DLD1 (cell line): ENCODE data around the gene HOXB4.

Experiments used
- in situ Hi-C: cut with HindIII; loops from 2 replicates; pipeline ENCODE4 v1.10.0; 2017; ENCODE audit warnings: low sequenced_read_pairs

Gene HOXB4

GRCh38 chr17:48590607-48591161, 12.5 kb upstream of the HOXB4 start:
- in situ Hi-C loops = no loop called here

DNA sequence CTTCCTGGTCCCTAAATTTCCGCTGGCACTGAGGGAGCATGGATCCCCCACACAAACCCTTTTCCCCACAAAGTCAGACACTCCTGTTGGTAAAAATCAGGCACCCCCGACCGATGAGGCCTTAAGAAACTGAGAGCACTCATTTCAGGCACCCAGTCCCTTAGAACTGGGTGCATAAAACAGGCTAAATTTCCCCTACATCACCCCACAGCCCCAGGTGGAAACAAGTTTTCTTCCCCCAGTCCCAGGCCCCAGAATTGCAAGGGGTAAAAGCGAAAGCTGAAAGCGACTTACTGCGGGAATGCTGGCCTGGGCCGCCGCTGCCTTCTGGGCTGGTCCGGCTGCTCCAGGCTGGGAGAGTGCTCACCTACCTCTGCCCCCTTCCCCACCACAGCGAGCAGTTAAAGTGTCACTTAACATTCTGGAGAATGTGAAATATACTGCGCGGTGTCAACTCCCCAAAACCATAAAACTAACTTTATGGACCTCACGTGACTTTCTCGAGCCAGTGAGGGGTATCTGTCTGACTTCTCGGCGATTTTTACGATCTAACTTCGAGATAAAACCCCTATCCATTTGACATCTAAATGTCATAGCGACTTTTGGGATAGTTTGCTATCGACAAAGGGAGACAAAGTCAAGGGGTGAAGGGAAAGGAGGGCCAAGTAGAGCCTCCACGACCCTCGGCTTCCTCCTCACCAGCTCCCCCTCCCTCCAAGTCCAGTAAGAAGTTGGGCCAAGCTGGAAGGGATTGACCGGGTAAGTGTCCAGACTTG, 11.9 kb upstream of the HOXB4 start, which contains the start of gene HOXB3:
HOXB3 (minus strand) TSS at position 411 of the 776 bp plus-strand sequence. CDS start 37,767 bp downstream, outside the sequence.
- in situ Hi-C loops = no loop called here

DNA sequence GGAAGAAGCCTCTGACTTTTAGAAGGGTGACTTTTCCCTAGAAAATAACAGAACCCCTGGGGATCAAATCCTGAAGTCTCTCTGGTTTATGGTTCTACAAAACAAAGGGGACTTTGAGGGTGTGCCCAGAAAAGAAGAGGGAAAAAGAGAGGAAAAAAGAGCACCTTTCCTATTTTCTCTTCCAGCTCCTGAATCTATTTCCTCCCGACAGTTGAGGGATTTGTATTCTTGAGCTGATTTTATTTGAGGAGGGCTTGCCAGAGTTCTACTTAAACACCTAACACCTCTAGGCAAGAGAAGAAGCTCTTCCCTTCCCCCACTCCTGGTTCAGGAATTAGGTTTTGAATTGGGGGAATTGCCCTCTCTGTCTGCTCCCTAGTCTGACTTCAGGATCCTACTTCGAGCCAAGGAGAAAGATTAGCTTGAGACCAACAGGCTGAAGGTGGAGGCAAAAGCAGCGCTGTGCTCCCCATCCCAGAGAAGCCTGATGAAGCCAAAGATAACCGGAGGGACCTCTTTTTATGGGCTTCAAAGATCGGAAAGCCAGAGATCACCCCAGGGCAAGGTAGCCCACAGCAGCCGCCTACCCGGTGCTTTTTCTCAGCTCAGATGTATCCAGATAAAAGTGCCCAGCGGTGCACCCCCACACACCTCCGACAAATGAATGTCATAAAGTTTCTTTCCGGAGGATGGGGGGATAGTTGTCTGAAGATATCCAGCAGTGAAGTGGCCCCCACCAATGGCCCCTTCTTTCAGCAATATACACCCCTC, 11.1 kb upstream of the HOXB4 start:
- in situ Hi-C loops = no loop called here

- in situ Hi-C loops = no loop called here
Measured at GRCh38 chr17:48588528-48588927, 10.4 kb upstream of the HOXB4 start.

DNA sequence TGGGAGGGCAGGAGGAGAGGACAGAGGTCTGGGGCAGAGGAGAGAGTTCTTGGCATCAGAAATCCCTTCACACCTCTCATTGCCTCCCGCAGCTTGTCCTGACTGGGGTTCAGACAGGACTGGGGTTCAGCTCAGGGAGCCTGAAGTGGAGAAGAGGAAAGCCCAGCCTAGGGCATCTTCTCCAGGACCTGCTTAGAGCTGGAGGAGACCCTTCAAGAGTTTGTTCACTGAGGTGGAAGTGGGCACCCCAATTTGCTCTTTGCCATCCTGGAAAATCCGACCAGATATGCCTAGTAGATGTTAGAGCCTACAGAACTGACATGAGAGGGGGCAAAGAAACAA, 9.9 kb upstream of the HOXB4 start:
- in situ Hi-C loops = no loop called here

GRCh38 chr17:48587276-48588073, 9.3 kb upstream of the HOXB4 start:
- in situ Hi-C loops = no loop called here

GRCh38 chr17:48586355-48587258, 8.5 kb upstream of the HOXB4 start:
- in situ Hi-C loops = no loop called here

DNA sequence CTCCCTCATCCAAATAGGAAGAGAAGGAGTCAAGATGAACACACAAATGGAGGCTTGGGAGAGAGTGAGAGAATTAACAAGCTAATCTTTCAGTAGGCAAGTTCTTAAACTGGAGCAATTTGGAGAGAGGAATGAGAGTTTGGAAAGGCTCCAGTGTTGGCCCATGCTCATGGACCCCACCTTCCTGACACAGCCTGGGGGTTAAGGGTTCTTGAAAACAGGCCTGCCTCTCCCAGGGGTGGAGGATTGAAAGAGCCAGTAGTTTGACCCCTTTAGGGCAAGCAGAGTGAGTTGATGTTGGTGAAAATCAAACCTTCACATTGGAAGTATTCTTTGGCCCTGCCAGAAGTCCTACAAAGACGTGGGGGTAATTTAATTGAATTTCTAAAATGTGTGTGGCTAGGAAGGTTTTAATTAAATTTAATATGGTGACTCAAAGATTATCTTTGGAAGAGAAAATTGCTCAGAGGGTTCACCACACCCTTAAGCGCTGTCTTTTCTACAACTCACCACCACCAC, 6.1 kb upstream of the HOXB4 start:
- in situ Hi-C loops = no loop called here

DNA sequence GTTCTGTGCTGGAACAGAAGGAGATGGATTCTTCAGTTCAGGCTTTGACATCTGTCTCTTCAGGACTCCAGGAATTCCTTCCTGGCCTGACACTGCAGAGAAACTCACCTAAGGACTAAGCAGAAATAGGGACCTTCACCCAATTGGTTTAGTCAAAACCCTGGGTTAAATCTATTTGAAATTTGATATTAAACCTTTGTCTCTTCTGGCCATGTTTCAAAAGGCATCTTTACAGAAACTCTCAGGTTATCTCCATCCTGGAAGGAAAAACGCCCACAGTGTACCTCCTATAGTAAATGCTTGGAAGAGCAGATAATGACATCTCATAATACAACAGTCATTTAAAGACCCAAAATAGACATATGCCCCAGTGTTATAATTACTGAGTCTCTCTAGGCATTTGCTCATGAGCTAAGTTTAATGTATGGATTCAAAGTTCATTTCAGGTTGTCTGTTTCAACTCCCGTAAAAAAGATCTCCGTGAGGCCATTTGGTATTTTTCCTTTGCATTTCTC, 5.6 kb upstream of the HOXB4 start:
- in situ Hi-C loops = no loop called here

GRCh38 chr17:48582750-48583069, 4.6 kb upstream of the HOXB4 start:
- in situ Hi-C loops = no loop called here

GRCh38 chr17:48579760-48580554, 1.8 kb upstream of the HOXB4 start:
- in situ Hi-C loops = no loop called here

GRCh38 chr17:48579471-48579759, 1.3 kb upstream of the HOXB4 start:
- in situ Hi-C loops = no loop called here

- in situ Hi-C loops = no loop called here
Measured at GRCh38 chr17:48578616-48579470, 693 bp upstream of the HOXB4 start.

DNA sequence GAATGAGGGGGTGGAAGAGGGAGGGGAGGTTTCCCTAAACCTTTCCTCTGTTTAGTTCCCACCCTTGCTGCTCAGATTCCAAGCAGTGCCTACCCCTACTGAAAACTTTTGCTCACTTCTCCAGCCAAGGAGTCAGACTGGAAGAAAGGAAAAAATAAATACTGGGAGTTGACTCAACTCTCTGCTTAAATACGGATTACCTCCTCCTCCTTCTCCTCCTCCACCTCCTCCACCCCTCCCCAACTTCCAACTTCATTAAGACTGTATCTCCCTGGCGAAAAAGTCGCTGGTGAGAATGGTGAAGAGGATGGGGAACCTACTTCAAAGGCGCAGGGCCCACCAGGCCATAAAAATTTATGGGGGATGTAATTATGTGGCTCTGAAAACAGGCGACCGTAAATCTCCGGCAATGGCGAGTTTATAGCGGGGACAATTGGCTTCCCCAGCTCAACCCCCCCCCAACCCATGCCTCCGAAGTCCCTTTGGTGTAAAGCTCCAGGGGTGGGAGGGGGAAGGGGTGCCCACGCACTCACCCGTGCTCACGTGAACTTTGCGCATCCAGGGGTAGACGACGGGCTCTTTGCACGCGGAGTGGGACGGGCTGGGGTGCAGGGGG, 712 bp downstream of the HOXB4 start:
- in situ Hi-C loops = no loop called here

DNA sequence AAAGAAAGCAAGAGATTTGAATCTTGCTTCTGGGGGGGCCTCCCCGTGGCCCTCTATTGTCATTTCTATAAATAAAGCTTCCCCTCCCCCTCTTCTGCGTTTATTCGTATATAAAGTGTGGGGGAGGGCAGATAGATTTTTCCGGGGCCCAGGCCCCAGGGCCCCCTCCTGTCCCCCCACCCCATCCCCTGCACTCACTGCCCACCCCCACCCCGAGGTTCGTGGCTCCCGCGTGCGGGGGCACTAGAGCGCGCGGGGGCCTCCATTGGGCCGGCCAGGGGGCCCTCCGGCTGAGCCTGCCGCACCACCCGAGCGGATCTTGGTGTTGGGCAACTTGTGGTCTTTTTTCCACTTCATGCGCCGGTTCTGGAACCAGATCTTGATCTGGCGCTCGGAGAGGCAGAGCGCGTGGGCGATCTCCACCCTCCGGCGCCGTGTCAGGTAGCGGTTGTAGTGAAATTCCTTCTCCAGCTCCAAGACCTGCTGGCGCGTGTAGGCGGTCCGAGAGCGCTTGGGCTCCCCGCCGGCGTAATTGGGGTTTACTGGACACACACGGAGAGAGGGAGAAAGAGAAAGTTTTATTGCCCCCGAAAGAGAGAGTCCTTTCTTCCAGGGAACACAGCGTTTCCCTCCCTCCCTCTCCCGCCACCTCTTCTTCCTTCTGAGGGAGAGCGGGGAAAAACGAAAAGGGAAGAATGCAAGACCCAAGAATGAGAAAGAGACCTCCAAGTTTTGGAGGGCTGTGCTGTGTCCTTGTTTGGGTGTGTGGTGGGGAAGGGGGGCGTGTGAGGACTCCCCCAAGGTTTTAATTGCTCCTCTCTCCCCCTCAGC, 1.5 kb downstream of the HOXB4 start:
- in situ Hi-C loops = no loop called here

- in situ Hi-C loops = no loop called here
Measured at GRCh38 chr17:48575673-48576478, 2.3 kb downstream of the HOXB4 start.
